K562 (cell line): ENCODE measurements around the gene SCGB1A1. TPM values are rescaled to one million over a fixed set of nuclear protein-coding genes. Genes with fewer than 3 reads are reported as not detected.
A peak's percentile ranks its signal among the peaks of the same experiment; 100 is the strongest.

ENCODE experiments used
- HNRNPUL1 ChIP-seq: fragments of 200-400 bp; formaldehyde crosslinking; IDR thresholded peaks from 2 replicates; pipeline ENCODE4 v1.6.1; 2017; ENCODE audit warnings: low read length
- KLF16 ChIP-seq: IDR thresholded peaks from 2 replicates; pipeline ENCODE4 v1.6.1; 2016; ENCODE audit warnings: antibody characterized with exemption
- MECOM ChIP-seq: fragments of 250-450 bp; sonication (Bioruptor Pico); IDR thresholded peaks from 2 replicates; pipeline ENCODE4 v1.8.0; 2022; ENCODE audit warnings: inconsistent platforms
- NRF1 ChIP-seq, 2 experiments: fragments of 450-650 bp; IDR thresholded peaks in 1 of 2; conservative IDR thresholded peaks in 1 of 2; 2 replicates each; pipeline ENCODE4 v1.6.1; 2014; ENCODE audit warnings: mild to moderate bottlenecking in 2 of 2
- PHF8 ChIP-seq: fragments of 200-600 bp; sonication (generic); IDR thresholded peaks from 2 replicates; pipeline ENCODE4 v1.6.1; 2012; ENCODE audit warnings: mixed run types, mild to moderate bottlenecking, inconsistent platforms, low read length, moderate library complexity, borderline replicate concordance
- POLR2A ChIP-seq: fragments of 450-650 bp; conservative IDR thresholded peaks from 2 replicates; pipeline ENCODE4 v1.6.1; 2016
- SMC3 ChIP-seq: conservative IDR thresholded peaks from 2 replicates; pipeline ENCODE4 v1.6.1; 2011; ENCODE audit warnings: low read depth, low read length, improper control_type of control experiment; ENCODE audit not compliant: insufficient read depth
- SOX6 ChIP-seq: fragments of 450-650 bp; IDR thresholded peaks from 2 replicates; pipeline ENCODE4 v1.6.1; 2014; ENCODE audit warnings: mild to moderate bottlenecking
- TAL1 ChIP-seq: fragments of 450-650 bp; IDR thresholded peaks from 2 replicates; pipeline ENCODE4 v1.6.1; 2016; ENCODE audit warnings: mild to moderate bottlenecking
- UBTF ChIP-seq, 2 experiments: IDR thresholded peaks; 2 replicates each; pipeline ENCODE4 v1.6.1; 2012; ENCODE audit warnings: improper control_type of control experiment in 2 of 2, low read depth in 2 of 2, low read length in 2 of 2, borderline replicate concordance in 1 of 2
- ZNF232 ChIP-seq: sonication (generic); formaldehyde crosslinking; IDR thresholded peaks from 2 replicates; pipeline ENCODE4 v1.8.0; 2022; ENCODE audit warnings: mild to moderate bottlenecking, missing genetic modification reagents
- ZNF589 ChIP-seq: fragments of 200-800 bp; sonication (Bioruptor generic); IDR thresholded peaks from 2 replicates; pipeline ENCODE4 v1.6.1; 2016; ENCODE audit warnings: low read depth, missing genetic modification characterization, missing compliant biosample characterization
- ZNF592 ChIP-seq: fragments of 450-650 bp; IDR thresholded peaks from 2 replicates; pipeline ENCODE4 v1.6.1; 2017; ENCODE audit warnings: antibody characterized with exemption, mild to moderate bottlenecking
- ZNF668 ChIP-seq: fragments of 250-450 bp; sonication (Bioruptor Pico); IDR thresholded peaks from 2 replicates; pipeline ENCODE4 v1.8.0; 2022; ENCODE audit warnings: mild to moderate bottlenecking, inconsistent platforms
- polyA plus RNA-seq, 8 experiments: library from polyadenylated mRNA; depleted of rRNA in 4 of 8; stranded (reverse) in 5 of 8; unstranded in 3 of 8; fragments of >200 nt; fragmentation: Nextera tagmentation in 2 of 8; fragmentation: Illumina TruSeq in 1 of 8; extraction: Ambion mirVana in 2 of 8; extraction: Trizol in 1 of 8; gene quantifications; 2 replicates each; pipeline versions ENCODE4 v1.2.1 to v1.2.3, GENCODE V29; 2011 to 2014; ENCODE audit warnings: inconsistent platforms in 1 of 8, missing spikeins in 1 of 8
- total RNA-seq, 7 experiments: library from RNA; depleted of rRNA in 6 of 7; stranded (reverse); fragments of >200 nt in 6 of 7; fragmentation: Illumina TruSeq in 2 of 7; extraction: Trizol in 2 of 7; gene quantifications; 2 replicates each; pipeline versions ENCODE4 v1.2.1 to v1.2.3, GENCODE V29; 2011 to 2021; ENCODE audit warnings: low replicate concordance in 1 of 7
- TF ChIP-seq, protein P1 (sequence below): sonication (generic); formaldehyde crosslinking; IDR thresholded peaks from 2 replicates; pipeline ENCODE4 v1.5.0; 2020; ENCODE audit warnings: missing genetic modification reagents
- TF ChIP-seq, protein P2 (sequence below): sonication (generic); formaldehyde crosslinking; IDR thresholded peaks from 2 replicates; pipeline ENCODE4 v1.8.0; 2023; ENCODE audit warnings: mild to moderate bottlenecking, missing genetic modification reagents

Gene SCGB1A1
- total and polyA plus RNA-seq, 9 of the 15 experiments (the other 6 are each of a cell fraction or from before 2014, with no cell fraction given) = 0.55 TPM; not detected in 8

GRCh38 chr11:62458212-62459002 is 39.6 kb downstream of the SCGB1A1 start (continued):
- TF ChIP-seq, protein P1, sequence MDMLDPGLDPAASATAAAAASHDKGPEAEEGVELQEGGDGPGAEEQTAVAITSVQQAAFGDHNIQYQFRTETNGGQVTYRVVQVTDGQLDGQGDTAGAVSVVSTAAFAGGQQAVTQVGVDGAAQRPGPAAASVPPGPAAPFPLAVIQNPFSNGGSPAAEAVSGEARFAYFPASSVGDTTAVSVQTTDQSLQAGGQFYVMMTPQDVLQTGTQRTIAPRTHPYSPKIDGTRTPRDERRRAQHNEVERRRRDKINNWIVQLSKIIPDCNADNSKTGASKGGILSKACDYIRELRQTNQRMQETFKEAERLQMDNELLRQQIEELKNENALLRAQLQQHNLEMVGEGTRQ (CRISPR knock-in tag) = no peak
- peak; percentile 60 for TF ChIP-seq ZNF592
- peak; percentile 51; the same call in 1 of the 2 replicates for TF ChIP-seq ZNF589 (CRISPR knock-in tag)
- TF ChIP-seq ZNF232 (CRISPR knock-in tag) = no peak
- TF ChIP-seq, protein P2, sequence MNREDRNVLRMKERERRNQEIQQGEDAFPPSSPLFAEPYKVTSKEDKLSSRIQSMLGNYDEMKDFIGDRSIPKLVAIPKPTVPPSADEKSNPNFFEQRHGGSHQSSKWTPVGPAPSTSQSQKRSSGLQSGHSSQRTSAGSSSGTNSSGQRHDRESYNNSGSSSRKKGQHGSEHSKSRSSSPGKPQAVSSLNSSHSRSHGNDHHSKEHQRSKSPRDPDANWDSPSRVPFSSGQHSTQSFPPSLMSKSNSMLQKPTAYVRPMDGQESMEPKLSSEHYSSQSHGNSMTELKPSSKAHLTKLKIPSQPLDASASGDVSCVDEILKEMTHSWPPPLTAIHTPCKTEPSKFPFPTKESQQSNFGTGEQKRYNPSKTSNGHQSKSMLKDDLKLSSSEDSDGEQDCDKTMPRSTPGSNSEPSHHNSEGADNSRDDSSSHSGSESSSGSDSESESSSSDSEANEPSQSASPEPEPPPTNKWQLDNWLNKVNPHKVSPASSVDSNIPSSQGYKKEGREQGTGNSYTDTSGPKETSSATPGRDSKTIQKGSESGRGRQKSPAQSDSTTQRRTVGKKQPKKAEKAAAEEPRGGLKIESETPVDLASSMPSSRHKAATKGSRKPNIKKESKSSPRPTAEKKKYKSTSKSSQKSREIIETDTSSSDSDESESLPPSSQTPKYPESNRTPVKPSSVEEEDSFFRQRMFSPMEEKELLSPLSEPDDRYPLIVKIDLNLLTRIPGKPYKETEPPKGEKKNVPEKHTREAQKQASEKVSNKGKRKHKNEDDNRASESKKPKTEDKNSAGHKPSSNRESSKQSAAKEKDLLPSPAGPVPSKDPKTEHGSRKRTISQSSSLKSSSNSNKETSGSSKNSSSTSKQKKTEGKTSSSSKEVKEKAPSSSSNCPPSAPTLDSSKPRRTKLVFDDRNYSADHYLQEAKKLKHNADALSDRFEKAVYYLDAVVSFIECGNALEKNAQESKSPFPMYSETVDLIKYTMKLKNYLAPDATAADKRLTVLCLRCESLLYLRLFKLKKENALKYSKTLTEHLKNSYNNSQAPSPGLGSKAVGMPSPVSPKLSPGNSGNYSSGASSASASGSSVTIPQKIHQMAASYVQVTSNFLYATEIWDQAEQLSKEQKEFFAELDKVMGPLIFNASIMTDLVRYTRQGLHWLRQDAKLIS (CRISPR knock-in tag) = no peak
- 0 out of 2 replicates have a peak, but pooled peaks have one; percentile 20 for TF ChIP-seq POLR2A
- no peak for TF ChIP-seq KLF16
- TF ChIP-seq SMC3 = no peak
- TF ChIP-seq ZNF668 (CRISPR knock-in tag) = no peak
- no peak for TF ChIP-seq UBTF (IDR thresholded peaks at IDR 0.05; ENCODE audit: borderline replicate concordance in 1 of 2, low read depth in 2 of 2, low read length in 2 of 2)
- TF ChIP-seq HNRNPUL1 = no peak
- TF ChIP-seq MECOM (CRISPR knock-in tag) = no peak
- peak in 1 of 2 experiments; percentile 20; a peak in 1 of 4 replicates for TF ChIP-seq NRF1 (conservative IDR thresholded peaks at IDR 0.05 in 1 of 2, IDR thresholded peaks at IDR 0.05 in 1 of 2)
- TF ChIP-seq SOX6 = peak; percentile 45; the same call in 1 of the 2 replicates
- peak; percentile 27; the same call in 1 of the 2 replicates for TF ChIP-seq TAL1
- peak; percentile 24; the same call in 1 of the 2 replicates for TF ChIP-seq PHF8
